ENCODE results near the gene ARAP2.

Gene ARAP2

GRCh38 chr4:36192922-36193321, 51.4 kb downstream of the ARAP2 start:
- Histone ChIP-seq H3K27ac (ENCODE audit: low read length) (no peak overlapping the region), H3K9me3 (ENCODE audit: insufficient read depth, low read length, severe bottlenecking) (no peaks in the 10 kb centered on the region), H3K27me3 (ENCODE audit: insufficient read depth, low read length, poor library complexity) (no peaks in the 10 kb centered on the region), H3K79me2 (ENCODE audit: insufficient read depth, low read length) (no peaks in the 10 kb centered on the region), H3K9ac (ENCODE audit: low read depth, low read length) (no peak overlapping the region), H3K4me2 (ENCODE audit: insufficient read depth, low read length) (no peak overlapping the region), H3K4me3 (ENCODE audit: low read depth in 1 of 2, low read length in 2 of 2) (no peak overlapping the region), H3K36me3 (ENCODE audit: insufficient read depth, low read length) (peaks cover 33% of the 10 kb centered on the region), H2AFZ (ENCODE audit: low read depth, low read length) (no peak overlapping the region), H3K4me1 (ENCODE audit: insufficient read depth, low read length) (peaks cover 7% of the 10 kb centered on the region; the same call in 1 of the 2 replicates), H4K20me1 (ENCODE audit: insufficient read depth, low read length) (no peaks in the 10 kb centered on the region)
- DNase-seq (no peak), ATAC-seq (ENCODE audit: insufficient read depth, low read depth) (no peak)
- TF ChIP-seq CTCF (IDR thresholded peaks at IDR 0.05; ENCODE audit: borderline replicate concordance, extremely low read depth, low read length, poor library complexity, severe bottlenecking) (no peak), EZH2 (IDR thresholded peaks at IDR 0.05; ENCODE audit: borderline replicate concordance, low read depth, low read length, severe bottlenecking) (no peak)

- Histone ChIP-seq H3K9me3 (ENCODE audit: insufficient read depth, low read length, severe bottlenecking) (no peaks in the 10 kb centered on the region), H3K9ac (ENCODE audit: low read depth, low read length) (no peak overlapping the region), H3K4me1 (ENCODE audit: insufficient read depth, low read length) (peaks cover 7% of the 10 kb centered on the region; the same call in 1 of the 2 replicates), H3K27ac (ENCODE audit: low read length) (peak overlapping the region; percentile 28; the same call in 1 of the 2 replicates), H4K20me1 (ENCODE audit: insufficient read depth, low read length) (no peaks in the 10 kb centered on the region), H3K4me2 (ENCODE audit: insufficient read depth, low read length) (no peak overlapping the region), H3K27me3 (ENCODE audit: insufficient read depth, low read length, poor library complexity) (no peaks in the 10 kb centered on the region), H3K36me3 (ENCODE audit: insufficient read depth, low read length) (peaks cover 53% of the 10 kb centered on the region), H3K4me3 (ENCODE audit: low read depth in 1 of 2, low read length in 2 of 2) (no peak overlapping the region), H3K79me2 (ENCODE audit: insufficient read depth, low read length) (no peaks in the 10 kb centered on the region), H2AFZ (ENCODE audit: low read depth, low read length) (no peak overlapping the region)
- peak; percentile 65 for ATAC-seq (ENCODE audit: insufficient read depth, low read depth)
- DNase-seq = no peak
- TF ChIP-seq EZH2 (IDR thresholded peaks at IDR 0.05; ENCODE audit: borderline replicate concordance, low read depth, low read length, severe bottlenecking) = no peak
- no peak for TF ChIP-seq CTCF (IDR thresholded peaks at IDR 0.05; ENCODE audit: borderline replicate concordance, extremely low read depth, low read length, poor library complexity, severe bottlenecking)
Observed at GRCh38 chr4:36189511-36190226, 54.6 kb downstream of the ARAP2 start.

GRCh38 chr4:36187723-36188333, 56.5 kb downstream of the ARAP2 start:
- DNase-seq = no peak
- no peak for TF ChIP-seq EZH2 (IDR thresholded peaks at IDR 0.05; ENCODE audit: borderline replicate concordance, low read depth, low read length, severe bottlenecking)
- TF ChIP-seq CTCF (IDR thresholded peaks at IDR 0.05; ENCODE audit: borderline replicate concordance, extremely low read depth, low read length, poor library complexity, severe bottlenecking) = peak; percentile 57
- Histone ChIP-seq H4K20me1 (ENCODE audit: insufficient read depth, low read length) (no peaks in the 10 kb centered on the region), H3K4me2 (ENCODE audit: insufficient read depth, low read length) (no peak overlapping the region), H3K9ac (ENCODE audit: low read depth, low read length) (no peak overlapping the region), H3K4me3 (ENCODE audit: low read depth in 1 of 2, low read length in 2 of 2) (no peak overlapping the region), H3K4me1 (ENCODE audit: insufficient read depth, low read length) (peaks cover 7% of the 10 kb centered on the region; the same call in 1 of the 2 replicates), H3K27me3 (ENCODE audit: insufficient read depth, low read length, poor library complexity) (no peaks in the 10 kb centered on the region), H3K9me3 (ENCODE audit: insufficient read depth, low read length, severe bottlenecking) (no peaks in the 10 kb centered on the region), H2AFZ (ENCODE audit: low read depth, low read length) (no peak overlapping the region), H3K27ac (ENCODE audit: low read length) (no peak overlapping the region), H3K79me2 (ENCODE audit: insufficient read depth, low read length) (no peaks in the 10 kb centered on the region), H3K36me3 (ENCODE audit: insufficient read depth, low read length) (peaks cover 49% of the 10 kb centered on the region)
- ATAC-seq (ENCODE audit: insufficient read depth, low read depth) = no peak

All from DND-41 (cell line).